Ureter (tissue), 1 donor: Measurements from ENCODE around the gene RNF133. TPM values are rescaled to one million over a fixed set of nuclear protein-coding genes. Genes with fewer than 3 reads are reported as not detected.

Experiments used
- DNase-seq: peaks from one replicate; pipeline ENCODE4 v3.0.0-alpha.2; 2020; ENCODE audit warnings: low spot score
- total RNA-seq: library from RNA; stranded (reverse); gene quantifications from one replicate; pipeline ENCODE4 v1.2.4, GENCODE V29; 2023
- donor health status: DM: yes; HTN: yes; CAD: no.

The RNF133 gene
- total RNA-seq, result 2.4 TPM

GRCh38 chr7:122699017-122699416 is at the start of gene RNF133:
TSS of gene RNF133 (minus strand) at chr7:122699117. CDS start at chr7:122698918, 199 bp downstream.
- DNase-seq, result no peak

DNA sequence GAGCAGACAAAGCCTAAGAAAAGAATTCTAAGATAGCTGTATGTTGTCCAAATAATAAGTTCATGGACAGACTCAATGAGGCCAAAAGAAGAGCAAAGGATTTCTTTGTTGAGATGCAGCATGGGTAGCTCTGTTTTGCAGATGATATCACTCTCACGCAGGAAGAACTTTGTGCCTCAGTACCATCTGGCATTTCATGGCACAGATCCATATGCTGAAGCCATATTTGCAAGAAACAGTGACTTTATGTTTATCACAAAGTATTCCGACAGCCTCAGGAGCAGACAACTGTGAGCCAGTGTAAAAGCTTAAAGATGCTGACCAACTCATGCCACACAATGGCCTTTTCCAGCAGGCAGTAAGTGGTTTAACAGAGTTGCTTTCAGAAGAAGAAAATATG is 49.3 kb upstream of the RNF133 start:
- no peak for DNase-seq

DNA sequence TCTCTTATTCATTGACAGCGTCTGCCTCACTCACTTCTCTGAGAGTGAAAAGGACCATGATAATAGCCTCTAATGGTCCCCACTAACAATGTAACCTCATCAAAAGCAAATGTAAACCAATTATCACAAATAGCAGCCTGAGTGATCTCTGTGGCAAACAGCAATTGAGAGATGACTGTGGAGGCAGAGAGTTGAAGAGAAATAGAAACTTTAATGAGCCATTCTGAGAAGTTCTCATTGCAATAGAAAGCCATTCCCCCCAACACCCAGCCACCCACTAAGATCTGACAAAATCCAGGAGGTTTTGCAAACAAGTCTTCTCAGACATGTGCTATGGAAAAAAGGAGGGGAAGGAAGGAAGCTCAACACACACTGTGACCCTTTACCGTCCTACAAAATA is 48.0 kb upstream of the RNF133 start:
- DNase-seq, result no peak

GRCh38 chr7:122743211-122743610 is 44.3 kb upstream of the RNF133 start:
- DNase-seq, result no peak

DNA sequence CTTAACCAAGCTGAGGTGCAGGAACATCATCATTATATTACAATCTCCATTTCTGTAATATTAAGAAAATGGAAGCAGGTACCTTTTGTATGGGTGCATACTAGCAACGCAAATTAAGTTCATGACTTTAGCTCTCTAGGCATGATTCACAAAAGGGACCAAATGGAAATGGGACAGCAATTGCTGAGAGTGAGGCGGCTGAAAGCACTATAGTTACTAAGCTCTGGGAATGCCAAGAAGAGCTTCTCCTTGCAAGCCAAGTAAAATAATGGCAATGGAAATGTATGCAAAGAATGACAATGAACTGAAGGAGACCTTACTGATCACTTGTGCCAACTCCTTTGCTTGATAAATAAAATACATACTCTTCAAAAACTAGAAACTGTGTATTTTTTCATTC is 40.0 kb upstream of the RNF133 start:
- no peak for DNase-seq

GRCh38 chr7:122736183-122736582 is 37.3 kb upstream of the RNF133 start:
- no peak for DNase-seq

GRCh38 chr7:122727759-122728158 is 28.8 kb upstream of the RNF133 start:
- no peak for DNase-seq

DNA sequence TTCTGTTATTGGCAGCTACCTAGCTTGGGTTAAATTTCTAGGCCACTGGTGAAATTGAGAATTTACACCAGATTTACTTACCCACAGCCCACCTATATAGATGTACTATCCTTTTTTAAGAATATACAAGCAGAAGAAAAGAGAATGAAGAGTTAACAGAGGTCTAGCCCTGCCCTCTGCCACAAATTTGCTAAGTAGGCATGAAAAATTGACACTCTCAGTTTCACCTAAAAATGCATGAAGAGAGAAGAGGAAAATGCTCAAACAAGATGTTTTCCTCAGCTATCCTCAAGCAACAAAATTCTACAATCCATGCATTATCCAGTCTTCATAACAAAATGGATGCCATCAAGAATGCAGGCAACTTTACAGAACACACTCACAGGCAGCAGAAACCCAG is 28.4 kb upstream of the RNF133 start:
- DNase-seq, result no peak

DNA sequence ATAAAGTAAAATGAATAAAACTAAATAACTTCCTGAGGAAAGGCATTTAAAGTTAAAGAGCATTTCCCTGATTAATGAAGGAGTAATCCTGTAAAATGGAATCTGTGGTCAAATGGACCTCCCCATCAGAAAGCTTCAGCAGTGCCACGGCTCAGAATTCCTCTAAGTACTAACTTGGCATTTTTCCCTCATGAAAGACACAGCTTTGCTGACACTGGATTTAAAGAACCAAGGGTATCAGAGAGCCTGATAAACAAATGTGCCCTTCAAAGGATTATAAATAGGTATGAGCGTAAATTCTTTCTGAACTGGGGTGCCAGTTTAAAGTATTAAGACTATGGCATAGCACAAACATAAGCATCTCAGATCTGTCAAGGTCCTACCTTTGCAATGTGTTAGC is 28.0 kb upstream of the RNF133 start:
- no peak for DNase-seq

DNA sequence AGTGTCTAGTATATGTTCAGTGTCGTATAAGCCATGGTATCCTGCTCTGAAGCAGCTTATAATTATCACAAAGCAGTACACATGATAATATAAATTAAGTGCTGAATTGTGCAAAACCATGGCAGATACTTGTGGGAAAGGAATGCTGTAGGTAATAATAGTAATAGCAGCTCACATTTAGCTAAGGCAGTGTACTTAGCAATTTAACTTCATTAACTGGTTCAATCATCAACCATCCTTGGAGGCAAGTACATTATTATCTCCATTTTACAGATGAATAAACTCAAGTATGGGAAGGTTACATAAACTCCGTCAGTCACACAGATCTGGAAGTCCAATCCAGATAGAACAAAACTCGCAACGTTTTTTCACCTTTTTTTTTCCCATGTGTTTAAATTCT is 25.4 kb upstream of the RNF133 start:
- no peak for DNase-seq

- DNase-seq, result no peak
Measured at GRCh38 chr7:122719010-122719578, 20.2 kb upstream of the RNF133 start.

- DNase-seq, result no peak
Measured at GRCh38 chr7:122717356-122718089, 18.6 kb upstream of the RNF133 start.

DNA sequence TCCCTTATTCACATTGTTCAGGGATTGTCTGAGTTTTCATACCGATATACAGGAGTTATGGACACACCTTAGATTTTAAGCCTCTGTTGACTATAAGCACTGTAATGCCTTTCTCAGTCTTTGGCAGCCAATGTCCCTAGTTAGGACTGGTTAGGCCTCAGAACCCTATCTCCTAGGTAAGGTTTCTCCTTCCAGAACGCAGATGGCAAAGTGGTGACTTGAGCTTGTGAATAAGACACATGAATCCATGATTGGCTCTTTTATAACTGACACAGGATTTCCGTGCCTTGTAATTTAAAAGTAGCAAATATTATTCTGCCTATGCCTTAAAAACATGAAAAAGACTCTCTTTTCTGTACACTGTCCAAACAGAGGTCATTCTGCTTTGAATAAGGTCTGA is 16.3 kb upstream of the RNF133 start:
- DNase-seq, result no peak

DNA sequence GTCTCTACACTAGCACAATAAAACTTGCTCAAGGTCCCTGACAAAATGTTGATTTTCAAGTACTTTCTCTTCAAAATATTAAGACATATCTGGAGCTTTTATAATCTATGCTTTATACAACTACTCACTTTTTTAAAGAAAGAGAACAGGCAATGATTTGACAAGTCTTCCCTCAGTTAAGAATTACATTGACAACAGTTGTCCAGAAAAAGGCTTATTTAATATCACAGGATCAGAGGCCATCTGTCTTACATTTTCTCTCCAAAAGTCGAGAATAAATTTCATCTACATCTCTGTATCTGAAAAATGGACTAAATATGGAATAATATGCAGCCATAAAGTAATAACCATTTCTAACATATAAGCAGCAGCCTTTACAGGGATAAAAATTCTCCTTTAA is 12.0 kb upstream of the RNF133 start:
- DNase-seq, result no peak

DNA sequence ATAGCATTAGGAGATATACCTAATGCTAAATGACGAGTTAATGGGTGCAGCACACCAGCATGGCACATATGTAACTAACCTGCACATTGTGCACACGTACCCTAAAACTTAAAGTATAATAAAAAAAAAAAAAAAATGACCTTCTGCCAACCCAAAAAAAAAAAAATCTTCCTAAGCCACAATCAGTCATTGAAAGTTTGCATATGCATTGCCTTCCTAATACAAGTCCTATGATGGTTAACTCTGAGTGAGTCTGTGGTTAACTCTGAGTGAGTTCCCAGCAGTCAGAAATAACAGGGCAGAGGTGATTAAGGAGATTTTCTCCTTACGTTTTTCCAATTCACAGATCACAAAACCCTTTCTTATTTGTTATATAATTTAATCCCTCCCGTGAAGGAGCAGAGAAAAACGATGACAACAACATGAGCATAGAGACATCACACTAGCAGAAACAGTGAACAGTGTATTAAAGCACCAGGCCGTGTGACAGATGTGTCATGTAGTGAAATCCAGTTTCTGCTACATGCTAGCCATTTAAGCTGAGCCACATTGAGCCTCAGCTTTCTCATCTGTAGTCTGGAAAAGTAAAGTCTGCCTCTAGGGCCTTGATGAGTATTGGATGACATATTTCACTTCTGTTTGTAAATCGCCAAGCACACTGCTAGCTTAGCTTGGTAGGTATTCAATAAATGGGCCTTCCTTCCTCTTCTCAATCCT is 11.2 kb upstream of the RNF133 start:
- no peak for DNase-seq

- DNase-seq, result no peak
Measured at GRCh38 chr7:122706836-122707235, 7.9 kb upstream of the RNF133 start.

- no peak for DNase-seq
Measured at GRCh38 chr7:122702872-122703510, 4.1 kb upstream of the RNF133 start, which contains the start of gene RNF148. TSS of gene RNF148 (minus strand) at chr7:122702922. CDS start at chr7:122702750, 172 bp downstream.

DNA sequence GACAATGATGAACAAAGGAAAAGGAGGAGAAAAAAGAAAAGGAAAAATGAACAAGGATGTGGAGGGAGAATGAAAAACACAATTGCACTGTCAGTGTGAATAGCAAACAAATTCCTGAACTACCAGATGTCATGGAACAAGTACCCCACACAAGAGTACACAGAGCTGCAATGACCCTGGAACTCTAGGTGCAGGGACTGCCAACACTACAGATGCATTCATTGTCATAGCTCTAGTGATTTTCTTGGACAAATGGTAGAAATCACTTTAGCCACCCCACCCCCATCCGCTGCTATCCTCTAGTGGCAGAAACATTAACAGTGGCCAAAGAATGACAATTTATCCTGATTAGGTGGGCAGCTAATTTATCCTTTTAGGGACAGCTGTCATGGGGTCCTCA is 3.1 kb downstream of the RNF133 start:
- no peak for DNase-seq

DNA sequence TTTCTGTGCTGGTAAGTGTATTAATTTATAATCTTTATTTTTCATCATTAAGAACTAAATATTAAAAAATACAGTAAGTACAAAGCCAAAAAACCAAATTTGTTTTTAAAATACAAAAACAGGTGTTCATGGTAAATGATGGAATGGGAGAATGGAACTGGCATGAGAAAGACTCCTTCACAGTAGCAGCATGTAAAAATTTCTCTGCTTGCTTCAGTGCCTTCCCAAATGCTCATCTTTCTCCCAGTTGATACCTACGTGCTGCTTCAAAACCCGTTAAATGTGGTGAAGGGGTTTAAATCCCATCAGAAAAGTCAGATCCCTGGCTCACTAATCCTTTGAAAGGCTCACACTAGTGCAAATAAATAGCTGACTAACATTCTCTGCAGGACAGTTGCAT is 4.2 kb downstream of the RNF133 start:
- no peak for DNase-seq

GRCh38 chr7:122692769-122693309 is 6.1 kb downstream of the RNF133 start:
- DNase-seq, result no peak

- DNase-seq, result no peak
Measured at GRCh38 chr7:122691569-122692235, 7.2 kb downstream of the RNF133 start.
